HepG2 (cell line): ENCODE measurements around the gene PPP2R1B. TPM values are rescaled to one million over a fixed set of nuclear protein-coding genes. Genes with fewer than 3 reads are reported as not detected.

Experiments used
- ATAC-seq: fragments of 200-7000 bp; cut with Tn5 transposase; 3 replicates; pipeline ENCODE4 v1.9.1; 2020; ENCODE audit warnings: mild to moderate bottlenecking, moderate library complexity
- BruUV-seq: library from RNA; stranded (reverse); fragments of 400-500 nt; replicated peaks from 2 replicates; lab custom pipeline; 2021; lab: Mats Ljungman, UMichigan
- CTCF ChIA-PET: fragments of 300-600 bp; formaldehyde crosslinking; extraction: SDS; loops from one replicate; lab custom pipeline; 2021; ENCODE audit warnings: low total read pairs, inconsistent platforms, low intra/inter-chr PET ratio; lab: Yijun Ruan, JAX
- POLR2A ChIA-PET: fragments of 350-600 bp; sonication (Branson Sonifier 250); formaldehyde crosslinking; loops from one replicate; lab custom pipeline; 2020; ENCODE audit warnings: antibody characterized with exemption, inconsistent platforms; lab: Yijun Ruan, JAX
- DNase-seq: peaks from one replicate; pipeline ENCODE4 v3.0.0-alpha.2; 2015; ENCODE audit warnings: low spot score
- FAIRE-seq: peaks from 3 replicates; lab custom pipeline; 2011; peaks lifted over from hg19 to GRCh38; lab: Jason Lieb, UNC
- H2AFZ ChIP-seq: one replicate; pipeline ENCODE4 v1.6.1; 2011; ENCODE audit warnings: low read length, inconsistent platforms
- H3K27ac ChIP-seq: fragments of 300-600 bp; 3 replicates; pipeline ENCODE4 v1.8.0; 2011; ENCODE audit warnings: mixed run types, mild to moderate bottlenecking, mixed read lengths, low read length, inconsistent platforms; ENCODE audit not compliant: insufficient read depth; ENCODE audit errors: extremely low read length
- H3K27me3 ChIP-seq, 2 experiments: fragments of 200-600 bp in 1 of 2; 2 replicates in 1 of 2; 3 replicates in 1 of 2; pipeline versions ENCODE4 v1.6.0 to v1.8.0; 2011; ENCODE audit warnings: low read length in 2 of 2, mild to moderate bottlenecking in 2 of 2, moderate library complexity in 2 of 2, inconsistent platforms in 1 of 2; ENCODE audit not compliant: insufficient read depth in 2 of 2, control insufficient read depth in 1 of 2
- H3K36me3 ChIP-seq, 2 experiments: fragments of 200-600 bp in 1 of 2; replicated peaks in 1 of 2; 2 replicates in 1 of 2; 3 replicates in 1 of 2; pipeline versions ENCODE4 v1.5.1 to v1.8.0; 2011; ENCODE audit warnings: low read length in 2 of 2, inconsistent platforms in 1 of 2; ENCODE audit not compliant: insufficient read depth in 2 of 2, control insufficient read depth in 1 of 2
- H3K4me1 ChIP-seq: 2 replicates; pipeline ENCODE4 v1.5.1; 2012; ENCODE audit warnings: low read length, inconsistent platforms; ENCODE audit not compliant: insufficient read depth
- H3K4me2 ChIP-seq: 2 replicates; pipeline ENCODE4 v1.6.0; 2011; ENCODE audit warnings: low read depth, low read length, inconsistent platforms
- H3K4me3 ChIP-seq, 3 experiments: fragments of 200-600 bp in 1 of 3; sonication (generic), shearing (Covaris generic) in 1 of 3; replicated peaks in 1 of 3; 2 replicates each; pipeline ENCODE4 v1.5.1; 2011 to 2016; ENCODE audit warnings: low read length in 3 of 3, inconsistent platforms in 2 of 3, low read depth in 2 of 3, mild to moderate bottlenecking in 2 of 3, control low read depth in 1 of 3, mixed read lengths in 1 of 3; ENCODE audit not compliant: insufficient read depth in 1 of 3
- H3K79me2 ChIP-seq: one replicate; pipeline ENCODE4 v1.6.1; 2011; ENCODE audit warnings: low read length, inconsistent platforms; ENCODE audit not compliant: insufficient read depth
- H3K9ac ChIP-seq: 2 replicates; pipeline ENCODE4 v1.6.0; 2011; ENCODE audit warnings: mild to moderate bottlenecking, low read depth, low read length, inconsistent platforms; ENCODE audit not compliant: insufficient read depth
- H3K9me3 ChIP-seq: 2 replicates; pipeline ENCODE4 v1.5.1; 2012; ENCODE audit warnings: mild to moderate bottlenecking, low read length
- H4K20me1 ChIP-seq: 2 replicates; pipeline ENCODE4 v1.6.0; 2011; ENCODE audit warnings: inconsistent platforms, mild to moderate bottlenecking, low read length, moderate library complexity; ENCODE audit not compliant: insufficient read depth
- GATA4 ChIP-seq: sonication (generic); IDR thresholded peaks from 2 replicates; pipeline ENCODE4 v1.6.1; 2016; ENCODE audit warnings: antibody characterized with exemption, low read depth, borderline replicate concordance
- HNF4A ChIP-seq: sonication (generic); formaldehyde crosslinking; IDR thresholded peaks from 2 replicates; pipeline ENCODE4 v1.4.0; 2020; ENCODE audit warnings: missing genetic modification reagents
- HOMEZ ChIP-seq: IDR thresholded peaks from 2 replicates; pipeline ENCODE4 v1.6.1; 2016; ENCODE audit warnings: low read depth
- KAT2B ChIP-seq: fragments of 150-350 bp; IDR thresholded peaks from 2 replicates; pipeline ENCODE4 v1.6.1; 2014; ENCODE audit warnings: low read depth, low read length, borderline replicate concordance
- MED1 ChIP-seq: sonication (generic); formaldehyde crosslinking; IDR thresholded peaks from 2 replicates; pipeline ENCODE4 v1.4.0; 2020; ENCODE audit warnings: missing genetic modification reagents
- MYNN ChIP-seq: sonication (generic); formaldehyde crosslinking; IDR thresholded peaks from 2 replicates; pipeline ENCODE4 v1.4.0; 2020; ENCODE audit warnings: mild to moderate bottlenecking, low read depth, missing genetic modification reagents
- PTBP1 ChIP-seq: fragments of 200-400 bp; formaldehyde crosslinking; IDR thresholded peaks from 2 replicates; pipeline ENCODE4 v1.6.1; 2018; ENCODE audit warnings: low read length, low read depth; ENCODE audit not compliant: poor library complexity, severe bottlenecking
- RCOR2 ChIP-seq: IDR thresholded peaks from 2 replicates; pipeline ENCODE4 v1.6.1; 2016; ENCODE audit warnings: missing biosample characterization, missing genetic modification reagents
- RNF219 ChIP-seq: sonication (generic); formaldehyde crosslinking; IDR thresholded peaks from 2 replicates; pipeline ENCODE4 v1.5.0; 2020; ENCODE audit warnings: mild to moderate bottlenecking, missing genetic modification reagents
- SOX6 ChIP-seq, 2 experiments: fragments of 450-650 bp in 1 of 2; sonication (generic) in 1 of 2; formaldehyde crosslinking in 1 of 2; IDR thresholded peaks; 2 replicates each; pipeline versions ENCODE4 v1.4.0 to v1.6.1; 2017 to 2020; ENCODE audit warnings: antibody characterized with exemption in 1 of 2, mild to moderate bottlenecking in 1 of 2, missing genetic modification reagents in 1 of 2
- SP2 ChIP-seq: sonication (generic); formaldehyde crosslinking; IDR thresholded peaks from 2 replicates; pipeline ENCODE4 v1.5.1; 2020; ENCODE audit warnings: mild to moderate bottlenecking, missing genetic modification reagents
- SPEN ChIP-seq: sonication (generic); formaldehyde crosslinking; IDR thresholded peaks from 2 replicates; pipeline ENCODE4 v1.5.1; 2020; ENCODE audit warnings: low read depth, mild to moderate bottlenecking, missing genetic modification reagents
- STAT6 ChIP-seq: sonication (generic); formaldehyde crosslinking; IDR thresholded peaks from 2 replicates; pipeline ENCODE4 v1.4.0; 2020; ENCODE audit warnings: missing genetic modification reagents, mild to moderate bottlenecking, borderline replicate concordance
- TBL1XR1 ChIP-seq: fragments of 150-350 bp; IDR thresholded peaks from 2 replicates; pipeline ENCODE4 v1.6.1; 2014; ENCODE audit warnings: borderline replicate concordance, low read length; ENCODE audit not compliant: partially characterized antibody
- ZNF20 ChIP-seq: sonication (generic); formaldehyde crosslinking; IDR thresholded peaks from 2 replicates; pipeline ENCODE4 v1.4.0; 2020; ENCODE audit warnings: mild to moderate bottlenecking, moderate library complexity, missing genetic modification reagents
- ZNF225 ChIP-seq: sonication (generic); formaldehyde crosslinking; IDR thresholded peaks from 2 replicates; pipeline ENCODE4 v1.4.0; 2020; ENCODE audit warnings: mild to moderate bottlenecking, missing genetic modification reagents
- ZNF383 ChIP-seq: sonication (generic); formaldehyde crosslinking; IDR thresholded peaks from 2 replicates; pipeline ENCODE4 v1.4.0; 2020; ENCODE audit warnings: missing genetic modification reagents, mild to moderate bottlenecking, borderline replicate concordance
- WGBS: methylation state at CpG from one replicate; pipeline ENCODE4 v1.1.6; 2017; ENCODE audit warnings: low lambda C conversion rate; 5-methylcytosine and 5-hydroxymethylcytosine counted together
- in situ Hi-C: cut with HindIII; loops from 2 replicates; pipeline ENCODE4 v1.10.0; 2017; ENCODE audit warnings: low pct_unique_long_range_greater_than_20kb; ENCODE audit not compliant: extremely low pct_ligation_motif_present
- intact Hi-C: fragments of 100-400 bp; cut with micrococcal nuclease; formaldehyde crosslinking; loops from one replicate; pipeline ENCODE4 v1.10.0; 2022; ENCODE audit not compliant: unreplicated experiment
- polyA plus RNA-seq, 8 experiments: library from polyadenylated mRNA; depleted of rRNA in 3 of 8; stranded (reverse) in 7 of 8; unstranded in 1 of 8; fragments of >200 nt; fragmentation: Illumina TruSeq in 4 of 8; extraction: Trizol in 4 of 8; gene quantifications; 2 replicates each; pipeline versions ENCODE4 v1.2.1 to v1.2.3, GENCODE V29; 2011 to 2016; ENCODE audit warnings: low read depth in 4 of 8, missing spikeins in 1 of 8, mixed read lengths in 1 of 8; ENCODE audit not compliant: insufficient read depth in 1 of 8
- total RNA-seq, 5 experiments: library from RNA; depleted of rRNA; stranded (reverse); fragments of >200 nt; fragmentation: Illumina TruSeq; extraction: Trizol; gene quantifications; 2 replicates each; pipeline ENCODE4 v1.2.3, GENCODE V29; 2016; ENCODE audit warnings: low read depth in 1 of 5

PPP2R1B gene
- total and polyA plus RNA-seq, 2 of the 13 experiments (the other 11 are each of a cell fraction or from before 2014, with no cell fraction given) = 22.1 to 56.8 TPM

- no peak for TF ChIP-seq ZNF225 (CRISPR knock-in tag)
- TF ChIP-seq HOMEZ (CRISPR knock-in tag) = no peak
- TF ChIP-seq GATA4 = no peak
- TF ChIP-seq SP2 = no peak
- no peak for TF ChIP-seq MYNN (CRISPR knock-in tag)
Observed at GRCh38 chr11:111722501-111722900, 43.7 kb downstream of the PPP2R1B start (continued).

GRCh38 chr11:111720801-111721494 lies 45.2 kb downstream of the PPP2R1B start:
- POLR2A ChIA-PET = no interaction called here
- peak overlapping the region; percentile 1 for H3K27ac ChIP-seq
- BruUV-seq = no TSS peak
- no peak for TF ChIP-seq RCOR2 (CRISPR knock-in tag)
- no peak for TF ChIP-seq ZNF383 (CRISPR knock-in tag)
- TF ChIP-seq TBL1XR1 = no peak
- TF ChIP-seq STAT6 = no peak
- TF ChIP-seq MED1 (CRISPR knock-in tag) = 0 out of 2 replicates have a peak, but pooled peaks have one; percentile 11
- TF ChIP-seq ZNF20 = no peak
- TF ChIP-seq PTBP1 = no peak
- TF ChIP-seq SOX6 (IDR thresholded peaks at IDR 0.05) = no peak
- peak; percentile 57 for TF ChIP-seq SOX6 (CRISPR knock-in tag; IDR thresholded peaks at IDR 0.05)
- peak; percentile 71 for TF ChIP-seq HNF4A
- no peak for TF ChIP-seq KAT2B
- no peak for TF ChIP-seq SPEN
- TF ChIP-seq RNF219 (CRISPR knock-in tag) = no peak

More at GRCh38 chr11:111720801-111721494, 45.2 kb downstream of the PPP2R1B start:
- Histone ChIP-seq H4K20me1 (no peaks in the 10 kb centered on the region), H2AFZ (no peak overlapping the region), H3K4me2 (no peak overlapping the region), H3K36me3 (peaks cover 36 to 75% of the 10 kb centered on the region in 2 experiments), H3K4me3 (no peak overlapping the region), H3K79me2 (no peaks in the 10 kb centered on the region), H3K9ac (no peak overlapping the region), H3K9me3 (no peaks in the 10 kb centered on the region), H3K27me3 (no peaks in the 10 kb centered on the region), H3K4me1 (peaks cover 33% of the 10 kb centered on the region)
- CTCF ChIA-PET = no interaction called here
- DNase-seq (no peak), ATAC-seq (peak; percentile 52), FAIRE-seq (no peak)
- 79% methylated on average over 7 of the region's 7 CpGs for WGBS
- in situ Hi-C loops = no loop called here
- intact Hi-C loops = no loop called here
